Thoracic aorta (tissue), 2 donors: ENCODE measurements around the gene PLAAT4. TPM values are rescaled to one million over a fixed set of nuclear protein-coding genes. Genes with fewer than 3 reads are reported as not detected.

Experiments
- ATAC-seq: fragments of 150-250 bp; one replicate; pipeline ENCODE4 v1.8.0; 2017; ENCODE audit warnings: low read depth; ENCODE audit not compliant: insufficient number of reproducible peaks, low FRiP score
- DNase-seq: peaks from one replicate; pipeline ENCODE4 v3.0.0-alpha.2; 2020; ENCODE audit warnings: low spot score
- H3K27ac ChIP-seq, 2 donors: fragments of 200-600 bp; sonication (generic); 1 replicate in 1 of 2; 2 replicates in 1 of 2; pipeline ENCODE4 v1.5.1; 2016; ENCODE audit warnings: mild to moderate bottlenecking in 2 of 2, moderate library complexity in 2 of 2
- H3K27me3 ChIP-seq: fragments of 200-600 bp; sonication (generic); replicated peaks from 2 replicates; pipeline ENCODE4 v1.6.0; 2016; ENCODE audit warnings: mild to moderate bottlenecking; ENCODE audit not compliant: insufficient read depth
- H3K36me3 ChIP-seq: fragments of 200-600 bp; sonication (generic); one replicate; pipeline ENCODE4 v1.5.1; 2016
- H3K4me1 ChIP-seq, 2 donors: fragments of 200-600 bp; sonication (generic); 1 replicate in 1 of 2; 2 replicates in 1 of 2; pipeline versions ENCODE4 v1.5.1 to v1.6.0; 2016; ENCODE audit warnings: low read depth in 2 of 2, mild to moderate bottlenecking in 1 of 2; ENCODE audit not compliant: control insufficient read depth in 1 of 2
- H3K4me3 ChIP-seq: fragments of 200-600 bp; sonication (generic); 2 replicates; pipeline ENCODE4 v1.5.1; 2016; ENCODE audit warnings: mild to moderate bottlenecking
- H3K9me3 ChIP-seq: fragments of 200-600 bp; sonication (generic); 2 replicates; pipeline ENCODE4 v1.5.1; 2016
- total RNA-seq, 2 donors: library from RNA; depleted of rRNA; stranded (reverse); fragments of >200 nt; gene quantifications; one replicate each; pipeline versions ENCODE4 v1.1.0 to v1.2.3, GENCODE V29; 2016
- TF ChIP-seq, protein P1 (sequence below): fragments of 200-600 bp; sonication (generic); IDR thresholded peaks from one replicate; pipeline ENCODE4 v1.5.1; 2019; ENCODE audit warnings: antibody characterized with exemption

Gene PLAAT4
- total RNA-seq, 2 donors from 2014 or later = 19.2 to 20.4 TPM

DNA sequence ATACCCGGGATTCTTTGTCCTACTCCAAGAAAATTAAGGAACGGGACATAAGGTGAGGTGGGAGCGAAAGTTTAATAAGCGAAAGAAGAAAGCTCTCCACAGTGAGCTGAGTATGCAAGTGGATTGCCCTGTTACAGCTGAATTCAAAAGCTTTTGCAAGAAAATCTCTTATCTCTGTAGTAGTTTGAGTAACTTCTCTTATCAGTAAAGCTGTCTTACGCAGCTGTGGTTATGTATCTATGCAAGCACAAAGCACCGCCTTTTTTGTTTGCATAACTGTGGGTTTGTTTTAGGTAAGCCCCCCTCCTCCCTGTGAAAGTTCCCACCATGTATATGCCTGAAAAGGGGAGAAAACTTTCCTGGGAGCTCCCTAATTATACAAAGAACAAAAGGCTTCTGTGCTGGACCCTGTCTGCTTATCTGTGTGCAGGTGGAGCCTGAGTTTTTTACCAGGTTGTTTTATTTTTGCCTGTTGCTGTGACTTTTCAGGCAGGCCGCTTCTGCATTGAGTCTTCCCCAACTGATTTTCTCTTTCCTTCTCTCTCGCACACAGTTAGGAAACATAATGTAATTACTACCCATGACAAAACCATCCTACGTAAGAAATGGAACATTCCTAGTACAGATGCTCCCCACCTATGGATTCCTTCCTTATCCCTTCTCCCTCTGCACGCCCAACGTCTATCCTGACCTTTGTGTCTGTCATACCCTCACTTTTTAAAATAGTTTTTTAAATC, 44.8 kb upstream of the PLAAT4 start:
- ATAC-seq (no peak), DNase-seq (no peak)
- Histone ChIP-seq H3K9me3 (no peaks in the 10 kb centered on the region), H3K4me1 (peaks cover 6 to 13% of the 10 kb centered on the region in 2 donors), H3K27ac (no peak overlapping the region), H3K4me3 (peak overlapping the region; percentile 76), H3K36me3 (no peaks in the 10 kb centered on the region), H3K27me3 (no peaks in the 10 kb centered on the region)
- TF ChIP-seq, protein P1, sequence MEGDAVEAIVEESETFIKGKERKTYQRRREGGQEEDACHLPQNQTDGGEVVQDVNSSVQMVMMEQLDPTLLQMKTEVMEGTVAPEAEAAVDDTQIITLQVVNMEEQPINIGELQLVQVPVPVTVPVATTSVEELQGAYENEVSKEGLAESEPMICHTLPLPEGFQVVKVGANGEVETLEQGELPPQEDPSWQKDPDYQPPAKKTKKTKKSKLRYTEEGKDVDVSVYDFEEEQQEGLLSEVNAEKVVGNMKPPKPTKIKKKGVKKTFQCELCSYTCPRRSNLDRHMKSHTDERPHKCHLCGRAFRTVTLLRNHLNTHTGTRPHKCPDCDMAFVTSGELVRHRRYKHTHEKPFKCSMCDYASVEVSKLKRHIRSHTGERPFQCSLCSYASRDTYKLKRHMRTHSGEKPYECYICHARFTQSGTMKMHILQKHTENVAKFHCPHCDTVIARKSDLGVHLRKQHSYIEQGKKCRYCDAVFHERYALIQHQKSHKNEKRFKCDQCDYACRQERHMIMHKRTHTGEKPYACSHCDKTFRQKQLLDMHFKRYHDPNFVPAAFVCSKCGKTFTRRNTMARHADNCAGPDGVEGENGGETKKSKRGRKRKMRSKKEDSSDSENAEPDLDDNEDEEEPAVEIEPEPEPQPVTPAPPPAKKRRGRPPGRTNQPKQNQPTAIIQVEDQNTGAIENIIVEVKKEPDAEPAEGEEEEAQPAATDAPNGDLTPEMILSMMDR = no peak

DNA sequence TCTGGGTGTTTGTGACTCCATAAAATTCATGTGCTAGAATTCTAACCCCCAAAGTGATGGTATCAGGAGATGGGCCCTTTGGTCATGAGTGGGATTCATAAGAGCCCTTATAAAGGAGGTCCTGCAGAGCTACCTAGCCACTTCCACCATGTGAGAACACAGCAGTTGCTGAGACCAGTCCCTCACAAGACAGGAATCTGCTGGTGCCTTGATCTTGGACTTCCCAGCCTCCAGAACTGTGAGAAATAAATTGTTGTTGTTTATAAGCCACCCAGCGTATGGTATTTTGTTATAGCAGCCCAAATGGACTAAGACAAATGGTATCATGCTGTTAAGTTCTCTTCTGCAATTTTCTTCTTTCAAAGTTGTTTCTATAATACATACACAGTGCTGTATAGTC, 44.2 kb upstream of the PLAAT4 start:
- no peaks in the 10 kb centered on the region for H3K36me3 ChIP-seq
- ATAC-seq = no peak
- H3K4me1 ChIP-seq = peaks cover 6 to 13% of the 10 kb centered on the region in 2 donors
- no peak overlapping the region for H3K4me3 ChIP-seq
- DNase-seq = no peak
- no peaks in the 10 kb centered on the region for H3K9me3 ChIP-seq
- no peaks in the 10 kb centered on the region for H3K27me3 ChIP-seq
- H3K27ac ChIP-seq = no peak overlapping the region
- TF ChIP-seq, protein P1 = no peak

DNA sequence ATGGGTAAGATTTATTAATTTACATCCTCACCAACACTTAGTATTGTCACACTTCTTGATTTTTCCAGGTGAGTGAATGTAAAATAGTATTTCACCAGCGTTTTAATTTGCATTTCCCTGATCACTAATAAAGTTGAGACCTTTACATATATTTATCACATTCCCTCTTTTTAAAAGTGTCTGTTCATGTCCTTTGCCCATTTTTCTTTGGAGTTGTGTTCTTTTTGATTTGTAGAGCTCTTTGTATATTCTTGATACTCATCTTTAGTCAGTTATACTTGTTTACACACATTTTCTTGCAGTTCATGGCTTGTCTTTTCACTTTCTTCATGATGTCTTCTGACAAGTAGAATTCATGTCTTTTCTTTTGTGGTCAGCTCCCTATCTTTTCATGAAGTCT, 43.5 kb upstream of the PLAAT4 start:
- Histone ChIP-seq H3K4me1 (peaks cover 6 to 13% of the 10 kb centered on the region in 2 donors), H3K27me3 (no peaks in the 10 kb centered on the region), H3K36me3 (no peaks in the 10 kb centered on the region), H3K27ac (no peak overlapping the region), H3K9me3 (no peaks in the 10 kb centered on the region), H3K4me3 (no peak overlapping the region)
- TF ChIP-seq, protein P1 = no peak
- DNase-seq (no peak), ATAC-seq (no peak)

DNA sequence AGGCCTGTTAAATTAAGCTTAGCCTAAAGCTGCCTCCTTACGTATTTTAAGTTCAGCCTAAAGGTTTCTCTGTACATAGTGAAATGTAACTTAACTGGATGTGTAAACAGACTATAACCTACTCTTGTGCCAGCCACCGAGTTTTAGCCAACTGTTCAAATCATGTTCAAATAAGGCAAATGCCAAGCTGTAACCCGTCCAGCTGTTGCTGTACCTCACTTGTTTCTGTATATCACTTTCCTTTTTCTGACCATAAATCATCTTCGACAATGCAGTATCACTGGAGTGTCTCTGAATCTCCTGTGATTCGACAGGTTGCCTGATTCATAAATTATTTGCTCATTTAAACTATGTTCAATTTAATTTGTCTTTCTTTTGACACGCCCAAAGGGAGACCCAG, 41.6 kb upstream of the PLAAT4 start:
- H3K4me3 ChIP-seq = no peak overlapping the region
- peaks cover 5% of the 10 kb centered on the region for H3K9me3 ChIP-seq
- H3K36me3 ChIP-seq = no peaks in the 10 kb centered on the region
- TF ChIP-seq, protein P1 = no peak
- DNase-seq = no peak
- no peaks in the 10 kb centered on the region for H3K27me3 ChIP-seq
- no peak overlapping the region for H3K27ac ChIP-seq
- ATAC-seq = no peak
- H3K4me1 ChIP-seq = peaks cover 6 to 11% of the 10 kb centered on the region in 2 donors

DNA sequence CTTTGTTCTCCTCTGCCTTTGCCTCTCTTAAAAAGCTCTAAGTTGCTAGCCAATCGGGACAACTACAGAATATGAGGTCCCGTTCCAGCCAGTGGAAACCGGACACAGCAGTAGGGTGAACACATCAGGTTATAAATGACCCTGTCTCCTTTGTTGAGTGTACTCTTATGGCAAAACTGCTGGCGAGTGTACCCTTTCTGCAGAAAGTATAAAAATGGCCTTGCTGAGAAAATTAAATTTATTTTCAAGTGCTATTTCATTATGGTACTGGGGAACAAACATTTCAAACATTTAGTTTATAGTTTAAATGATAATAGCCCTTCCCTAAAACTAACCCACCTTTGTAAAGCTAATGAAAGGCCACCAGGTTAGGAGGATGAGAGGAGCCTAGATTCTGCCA, 36.7 kb upstream of the PLAAT4 start:
- TF ChIP-seq, protein P1 = no peak
- no peaks in the 10 kb centered on the region for H3K27me3 ChIP-seq
- no peak overlapping the region for H3K4me3 ChIP-seq
- no peak for DNase-seq
- H3K27ac ChIP-seq = no peak overlapping the region
- peaks cover 3% of the 10 kb centered on the region in 2 donors for H3K4me1 ChIP-seq
- no peak for ATAC-seq
- H3K36me3 ChIP-seq = no peaks in the 10 kb centered on the region
- H3K9me3 ChIP-seq = peaks cover 11% of the 10 kb centered on the region
